Dermis blood vessel endothelial cell (primary cell): Measurements from ENCODE around the gene RGS1. TPM values are rescaled to one million over a fixed set of nuclear protein-coding genes. Genes with fewer than 3 reads are reported as not detected.

Source experiments
- DNase-seq: peaks from one replicate; pipeline ENCODE4 v3.0.0; 2010
- total RNA-seq: library from RNA; depleted of rRNA; stranded (reverse); fragments of >200 nt; gene quantifications from 2 replicates; pipeline ENCODE4 v1.2.3, GENCODE V29; 2014

The RGS1 gene
- total RNA-seq, 1 donor from 2014 or later = not detected

DNA sequence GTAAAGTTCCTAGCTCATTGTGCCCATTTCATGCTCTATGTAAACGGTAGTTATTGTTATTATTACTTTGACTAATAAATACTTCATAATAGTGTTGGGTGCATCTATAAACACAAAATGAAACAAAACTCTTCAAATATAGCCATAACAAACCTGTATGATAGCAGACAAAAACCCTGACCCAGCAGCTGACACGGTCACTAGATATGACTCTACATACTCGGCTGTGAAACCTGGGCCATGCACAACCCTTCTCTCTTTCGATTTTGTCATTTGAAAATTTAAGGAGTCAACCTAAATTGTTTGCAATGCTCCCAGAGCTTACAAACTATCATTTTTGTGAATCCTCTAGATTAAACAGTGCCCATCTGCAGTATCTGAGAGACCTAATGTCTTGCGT is 52.3 kb downstream of the RGS1 start:
- DNase-seq = no peak

DNA sequence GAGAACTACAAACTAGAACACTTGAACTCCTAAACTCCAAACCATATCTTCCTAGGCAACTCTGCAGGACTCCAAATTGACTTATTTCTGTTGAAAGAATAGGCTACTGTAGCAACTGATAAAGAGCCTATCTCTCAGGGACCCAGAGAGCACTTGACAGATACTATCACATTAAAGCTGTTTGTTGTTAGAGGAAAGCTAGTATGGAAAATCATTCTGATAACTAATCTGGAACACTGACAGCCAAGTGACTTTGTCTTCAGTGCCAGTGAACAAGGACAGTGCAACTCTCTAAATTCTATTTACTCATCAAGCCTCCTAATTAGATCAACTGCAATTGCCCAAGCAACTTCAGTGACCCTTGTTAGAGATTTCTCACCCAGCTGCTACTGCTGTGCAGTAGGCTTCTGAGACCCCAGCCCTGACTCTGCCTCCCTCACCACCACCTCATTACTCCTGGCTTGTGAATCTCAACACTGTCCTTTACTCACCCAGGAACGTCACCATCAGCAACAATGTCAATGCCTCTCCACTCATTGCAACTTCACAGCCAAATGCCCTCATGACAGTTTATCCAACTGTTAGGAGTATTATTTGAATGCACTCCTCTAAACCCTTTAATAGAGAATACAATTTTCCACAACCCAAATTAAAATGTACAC is 53.0 kb downstream of the RGS1 start:
- DNase-seq = no peak

DNA sequence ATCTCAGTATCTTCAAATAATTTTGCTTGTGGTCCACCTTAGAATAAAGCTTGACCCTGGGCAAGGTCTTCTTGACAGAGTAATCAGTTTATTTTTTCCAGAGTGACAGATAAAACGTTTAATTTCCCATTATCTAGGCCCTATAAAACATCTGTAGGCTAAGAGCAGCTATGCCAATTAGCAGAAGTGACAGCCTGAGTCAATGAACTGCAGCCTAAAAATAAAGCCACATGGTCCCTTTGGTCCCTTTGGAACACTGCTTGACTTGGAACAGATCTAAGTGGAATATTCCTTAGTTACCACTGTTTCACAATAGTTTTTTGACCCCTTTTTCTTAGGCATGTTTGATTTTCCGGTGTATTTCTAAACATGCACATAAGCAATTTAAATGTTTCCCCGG is 54.0 kb downstream of the RGS1 start:
- no peak for DNase-seq

Other genes starting within 250 kb of the RGS1 start
- gene RGS13, start 60.4 kb downstream of the RGS1 start, total RNA-seq = not detected in 2 replicates
- gene RGS2, start 233.3 kb downstream of the RGS1 start, total RNA-seq = 3.0 and 5.1 TPM in 2 replicates